HCT116 (cell line): Measurements from ENCODE around the gene SLC66A2. TPM values are rescaled to one million over a fixed set of nuclear protein-coding genes. Genes with fewer than 3 reads are reported as not detected.

Experiments
- ATAC-seq: fragments of 200-7000 bp; cut with Tn5 transposase; 2 replicates; pipeline ENCODE4 v1.9.1; 2020; ENCODE audit warnings: mild to moderate bottlenecking, moderate library complexity
- BruUV-seq: library from RNA; stranded (reverse); fragments of 400-500 nt; replicated peaks from 2 replicates; lab custom pipeline; 2021; lab: Mats Ljungman, UMichigan
- CTCF ChIA-PET: fragments of 300-600 bp; sonication (Branson Sonifier 250); formaldehyde crosslinking; loops from one replicate; lab custom pipeline; 2021; ENCODE audit warnings: antibody characterized with exemption; lab: Charles Lee
- POLR2A ChIA-PET: fragments of 300-600, 350-600 bp; sonication (Branson Sonifier 250); formaldehyde crosslinking; loops from one replicate; lab custom pipeline; 2021; ENCODE audit warnings: antibody characterized with exemption; lab: Charles Lee
- RAD21 ChIA-PET, 2 experiments: fragments of 300-600 bp; sonication (Branson Sonifier 250); formaldehyde crosslinking; loops; one replicate each; lab custom pipeline; 2023; ENCODE audit warnings: low total read pairs in 2 of 2; ENCODE audit not compliant: uncharacterized antibody in 2 of 2, unreplicated experiment in 2 of 2, low non-redundant PET in 1 of 2; lab: Charles Lee
- DNase-seq: peaks from one replicate; pipeline ENCODE4 v3.0.0-alpha.2; 2010; ENCODE audit warnings: low read depth, low spot score
- H2AFZ ChIP-seq: fragments of 200-600 bp; shearing (Covaris generic), sonication (generic); 2 replicates; pipeline ENCODE4 v1.6.1; 2017; ENCODE audit warnings: low read depth, mixed run types, mixed read lengths, antibody characterized with exemption, low read length; ENCODE audit not compliant: poor library complexity, severe bottlenecking
- H3K27ac ChIP-seq: 2 replicates; pipeline ENCODE4 v1.5.1; 2012; ENCODE audit warnings: low read depth, low read length
- H3K27me3 ChIP-seq: fragments of 200-600 bp; sonication (generic); 2 replicates; pipeline ENCODE4 v1.6.1; 2016; ENCODE audit warnings: mixed run types, low read length, mixed read lengths; ENCODE audit not compliant: insufficient read depth
- H3K36me3 ChIP-seq, 2 experiments: fragments of 200-500 bp in 1 of 2; fragments of 200-600 bp in 1 of 2; sonication (Bioruptor generic) in 1 of 2; sonication (generic) in 1 of 2; 2 replicates each; pipeline versions ENCODE4 v1.5.1 to v1.6.1; 2014 to 2016; ENCODE audit warnings: low read length in 2 of 2, inconsistent platforms in 1 of 2, mixed read lengths in 1 of 2, mixed run types in 1 of 2; ENCODE audit not compliant: insufficient read depth in 2 of 2, control insufficient read depth in 1 of 2
- H3K4me1 ChIP-seq, 2 experiments: fragments of 200-600 bp in 1 of 2; sonication (generic) in 1 of 2; 2 replicates each; pipeline versions ENCODE4 v1.5.1 to v1.6.1; 2012 to 2017; ENCODE audit warnings: low read length in 2 of 2, inconsistent platforms in 1 of 2, mild to moderate bottlenecking in 1 of 2, mixed read lengths in 1 of 2, mixed run types in 1 of 2, moderate library complexity in 1 of 2; ENCODE audit not compliant: insufficient read depth in 2 of 2, control insufficient read depth in 1 of 2
- H3K4me2 ChIP-seq: fragments of 200-600 bp; sonication (generic); 2 replicates; pipeline ENCODE4 v1.6.1; 2017; ENCODE audit warnings: mixed run types, low read length, mixed read lengths
- H3K4me3 ChIP-seq, 2 experiments: fragments of 200-600 bp in 1 of 2; sonication (generic) in 1 of 2; replicated peaks in 1 of 2; 2 replicates each; pipeline ENCODE4 v1.5.1; 2011 to 2016; ENCODE audit warnings: low read length in 2 of 2, control low read depth in 1 of 2, low read depth in 1 of 2, mild to moderate bottlenecking in 1 of 2, mixed read lengths in 1 of 2, mixed run types in 1 of 2
- H3K79me2 ChIP-seq: fragments of 200-600 bp; sonication (generic); 2 replicates; pipeline ENCODE4 v1.6.1; 2017; ENCODE audit warnings: mild to moderate bottlenecking, mixed run types, low read length, moderate library complexity, mixed read lengths; ENCODE audit not compliant: insufficient read depth
- H3K9ac ChIP-seq: fragments of 200-600 bp; sonication (generic); 2 replicates; pipeline ENCODE4 v1.6.1; 2016; ENCODE audit warnings: low read length, mixed read lengths
- H3K9me2 ChIP-seq: fragments of 200-600 bp; sonication (generic), shearing (Covaris generic); 2 replicates; pipeline ENCODE4 v1.6.1; 2017; ENCODE audit warnings: mixed run types, mild to moderate bottlenecking, moderate library complexity; ENCODE audit not compliant: insufficient read depth
- H3K9me3 ChIP-seq, 2 experiments: fragments of 200-500 bp in 1 of 2; fragments of 200-600 bp in 1 of 2; sonication (Bioruptor generic) in 1 of 2; sonication (generic) in 1 of 2; 2 replicates each; pipeline ENCODE4 v1.6.1; 2014 to 2017; ENCODE audit warnings: low read length in 2 of 2, mixed read lengths in 2 of 2, inconsistent platforms in 1 of 2, low read depth in 1 of 2, mild to moderate bottlenecking in 1 of 2, mixed run types in 1 of 2, moderate library complexity in 1 of 2; ENCODE audit not compliant: control insufficient read depth in 1 of 2, insufficient read depth in 1 of 2
- H4K20me1 ChIP-seq: fragments of 200-600 bp; sonication (generic), shearing (Covaris generic); 2 replicates; pipeline ENCODE4 v1.6.1; 2017; ENCODE audit warnings: mixed run types, mild to moderate bottlenecking, moderate library complexity; ENCODE audit not compliant: insufficient read depth
- CBX3 ChIP-seq: IDR thresholded peaks from 2 replicates; pipeline ENCODE4 v1.6.1; 2012; ENCODE audit warnings: low read depth
- EGR1 ChIP-seq: IDR thresholded peaks from 2 replicates; pipeline ENCODE4 v1.6.1; 2012; ENCODE audit warnings: low read depth
- ELF1 ChIP-seq: IDR thresholded peaks from 2 replicates; pipeline ENCODE4 v1.6.1; 2012; ENCODE audit warnings: low read depth, borderline replicate concordance
- EZH2phosphoT487 ChIP-seq: fragments of 200-600 bp; IDR thresholded peaks from 2 replicates; pipeline ENCODE4 v1.6.1; 2018; ENCODE audit warnings: antibody characterized with exemption, borderline replicate concordance
- JUND ChIP-seq: IDR thresholded peaks from 2 replicates; pipeline ENCODE4 v1.6.1; 2012
- RAD21 ChIP-seq: IDR thresholded peaks from 2 replicates; pipeline ENCODE4 v1.6.1; 2012; ENCODE audit warnings: low read depth, mild to moderate bottlenecking
- REST ChIP-seq: IDR thresholded peaks from 2 replicates; pipeline ENCODE4 v1.6.1; 2012; ENCODE audit warnings: low read depth
- SP1 ChIP-seq: IDR thresholded peaks from 2 replicates; pipeline ENCODE4 v1.6.1; 2012; ENCODE audit warnings: low read depth
- SRF ChIP-seq: IDR thresholded peaks from 2 replicates; pipeline ENCODE4 v1.6.1; 2012; ENCODE audit warnings: low read depth
- TCF7L2 ChIP-seq: IDR thresholded peaks from 2 replicates; pipeline ENCODE4 v1.7.0; 2011; ENCODE audit warnings: borderline replicate concordance, inconsistent platforms; ENCODE audit not compliant: insufficient read depth, insufficient read length; ENCODE audit errors: extremely low read depth
- YY1 ChIP-seq: IDR thresholded peaks from 2 replicates; pipeline ENCODE4 v1.6.1; 2011; ENCODE audit warnings: low read length, low read depth, moderate library complexity, mild to moderate bottlenecking; ENCODE audit not compliant: insufficient replicate concordance; ENCODE audit errors: extremely low read depth
- ZBTB33 ChIP-seq: IDR thresholded peaks from 2 replicates; pipeline ENCODE4 v1.6.1; 2011; ENCODE audit warnings: mild to moderate bottlenecking, low read length, moderate library complexity; ENCODE audit not compliant: insufficient replicate concordance; ENCODE audit errors: extremely low read depth
- intact Hi-C: fragments of 100-400 bp; cut with micrococcal nuclease; formaldehyde crosslinking; loops from 2 replicates; pipeline ENCODE4 v1.10.0; 2022
- total RNA-seq: library from RNA; stranded (reverse); gene quantifications from one replicate; pipeline ENCODE4 v1.2.1, GENCODE V29; 2021; ENCODE audit not compliant: unreplicated experiment
- TF ChIP-seq, protein P1 (sequence below): IDR thresholded peaks from 2 replicates; pipeline ENCODE4 v1.6.1; 2012
- TF ChIP-seq, protein P2 (sequence below): IDR thresholded peaks from 2 replicates; pipeline ENCODE4 v1.6.1; 2012

Gene SLC66A2
- total RNA-seq, 1 experiment from 2014 or later, result 44.9 TPM

DNA sequence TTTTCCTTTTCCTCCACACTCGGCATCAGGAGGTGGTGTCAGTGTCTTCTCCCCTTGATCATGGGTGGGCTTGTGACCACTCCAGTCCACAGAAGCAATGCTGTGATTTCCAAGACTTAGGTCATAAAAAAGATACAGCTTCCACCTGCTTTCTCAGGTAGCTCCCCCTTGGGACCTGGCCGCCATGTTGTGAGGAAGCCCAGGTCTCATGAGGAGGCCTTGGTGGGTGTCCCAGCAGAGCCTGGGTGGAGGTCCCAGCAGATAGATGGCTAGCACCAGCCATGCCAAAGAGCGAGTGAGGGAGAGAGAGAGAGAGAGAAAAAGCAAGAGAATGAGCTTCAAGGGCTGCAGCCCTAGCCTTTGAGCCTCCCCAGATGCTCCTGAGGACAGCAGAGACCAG is 16.0 kb downstream of the SLC66A2 start:
- H4K20me1 ChIP-seq, result no peaks in the 10 kb centered on the region

More for the DNA sequence above, 16.0 kb downstream of the SLC66A2 start:
- Histone ChIP-seq H3K36me3 (peaks cover 5 to 44% of the 10 kb centered on the region in 2 experiments; a peak in 3 of 4 replicates), H2AFZ (no peak overlapping the region), H3K9ac (no peak overlapping the region), H3K27me3 (no peaks in the 10 kb centered on the region), H3K4me2 (no peak overlapping the region), H3K4me3 (no peak overlapping the region), H3K9me2 (no peaks in the 10 kb centered on the region), H3K4me1 (no peaks in the 10 kb centered on the region), H3K9me3 (peaks cover 15 to 29% of the 10 kb centered on the region in 2 experiments; a peak in 3 of 4 replicates), H3K79me2 (peaks cover 96% of the 10 kb centered on the region), H3K27ac (no peak overlapping the region)
- ChIA-PET POLR2A (no interaction called here), RAD21 (no interaction called here), CTCF (no interaction called here)
- ATAC-seq (no peak), DNase-seq (no peak)
- intact Hi-C loops, result no loop called here
- no peak for TF ChIP-seq EZH2phosphoT487
- TF ChIP-seq, protein P1, sequence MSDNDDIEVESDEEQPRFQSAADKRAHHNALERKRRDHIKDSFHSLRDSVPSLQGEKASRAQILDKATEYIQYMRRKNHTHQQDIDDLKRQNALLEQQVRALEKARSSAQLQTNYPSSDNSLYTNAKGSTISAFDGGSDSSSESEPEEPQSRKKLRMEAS, result no peak
- no peak for TF ChIP-seq SP1
- TF ChIP-seq REST, result no peak
- TF ChIP-seq YY1, result no peak
- TF ChIP-seq, protein P2, sequence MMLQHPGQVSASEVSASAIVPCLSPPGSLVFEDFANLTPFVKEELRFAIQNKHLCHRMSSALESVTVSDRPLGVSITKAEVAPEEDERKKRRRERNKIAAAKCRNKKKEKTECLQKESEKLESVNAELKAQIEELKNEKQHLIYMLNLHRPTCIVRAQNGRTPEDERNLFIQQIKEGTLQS, result no peak
- no peak for TF ChIP-seq ELF1
- TF ChIP-seq SRF, result no peak
- TF ChIP-seq CBX3, result no peak
- TF ChIP-seq EGR1, result no peak
- TF ChIP-seq ZBTB33, result no peak
- no peak for TF ChIP-seq RAD21
- TF ChIP-seq JUND, result no peak
- no peak for TF ChIP-seq TCF7L2
- BruUV-seq, result no TSS peak
